ENCODE data around the gene CD226. TPM values are rescaled to one million over a fixed set of nuclear protein-coding genes. Genes with fewer than 3 reads are reported as not detected.

CD226 gene
- total and polyA plus RNA-seq, 10 of the 15 experiments (the other 5 are each of a cell fraction or from before 2014, with no cell fraction given), result 12.9 to 68.8 (median 47.3) TPM

DNA sequence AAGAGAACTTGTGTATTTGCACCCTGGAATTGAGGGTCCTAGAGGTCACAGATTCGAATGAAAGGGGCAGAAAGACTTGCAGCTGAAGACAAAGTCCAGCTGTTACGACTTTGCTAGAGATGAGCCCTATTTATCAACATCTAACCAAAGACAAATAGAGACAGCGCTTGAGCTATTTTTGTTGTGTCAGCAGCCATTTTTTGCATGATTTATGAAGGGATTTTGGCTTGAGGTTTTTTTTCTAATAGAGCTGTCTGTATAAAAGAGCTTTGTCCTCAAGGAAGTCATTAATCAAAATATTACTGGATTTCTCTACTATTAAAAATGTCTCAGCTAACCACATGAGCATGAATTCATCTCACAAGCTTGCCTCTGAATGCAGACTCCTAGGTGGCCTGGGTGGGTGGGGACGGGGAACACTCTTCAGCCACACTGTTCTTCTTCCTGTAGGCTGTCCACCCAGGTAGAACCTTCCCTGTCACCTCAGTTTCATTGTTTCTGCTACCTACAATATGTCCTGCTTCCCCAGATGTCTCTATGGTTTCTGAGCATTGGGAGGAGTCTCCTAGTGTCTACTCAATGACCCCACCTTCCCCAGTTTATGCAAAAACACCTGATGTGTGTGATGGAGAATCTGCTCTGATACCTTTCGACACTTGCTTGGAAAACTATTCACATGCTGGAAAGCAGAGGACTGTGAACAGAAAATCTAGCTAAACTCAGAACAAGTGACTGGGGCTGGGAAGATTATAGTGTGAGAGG lies 7.2 kb upstream of the CD226 start:
- ATAC-seq (peak; percentile 44), FAIRE-seq (no peak), DNase-seq (ENCODE audit: low read depth, low spot score) (no peak)
- in situ Hi-C loops (cut with MboI), result no loop called here
- H3K4me1 ChIP-seq (ENCODE audit: control insufficient read depth, insufficient read depth, low read length), result peaks cover 43% of the 10 kb centered on the region
- H3K4me2 ChIP-seq (ENCODE audit: control insufficient read depth, insufficient read depth), result peak overlapping the region; percentile 34; the same call in 1 of the 2 replicates
- RAD21 ChIA-PET (ENCODE audit: unreplicated experiment), result interaction anchor here (0.8 to 1.3 kb wide), 5 partner anchors 19 to 82 kb away, joined by 3 to 5 read pairs (median 3); no protein-coding TSS in a partner anchor
- no peak for TF ChIP-seq ZBED1 (IDR thresholded peaks at IDR 0.05; ENCODE audit: borderline replicate concordance)
- 0 out of 3 replicates have a peak, but pooled peaks have one; percentile 16 for TF ChIP-seq POU2F2 (IDR thresholded peaks at IDR 0.05; ENCODE audit: borderline replicate concordance, low read depth, low read length)
- TF ChIP-seq TCF12 (IDR thresholded peaks at IDR 0.05; ENCODE audit: low read depth, low read length), result 0 out of 2 replicates have a peak, but pooled peaks have one; percentile 24
- WGBS (ENCODE audit: insufficient coverage, insufficient replicate concordance, low lambda C conversion rate, missing lambda C conversion rate), result 82% methylated on average over 5 of the region's 5 CpGs
- no peak overlapping the region for H2AFZ ChIP-seq (ENCODE audit: control insufficient read depth, low read depth, low read length)
- no peak overlapping the region for H3K4me3 ChIP-seq
- SMC1A ChIA-PET (ENCODE audit: uncharacterized antibody, unreplicated experiment), result interaction anchor here (0.7 to 1.5 kb wide), 7 partner anchors 27 to 82 kb away, joined by 3 to 6 read pairs (median 3); no protein-coding TSS in a partner anchor
- no TSS peak for BruUV-seq (replicated peaks)
- no peak overlapping the region for H3K9ac ChIP-seq (ENCODE audit: control insufficient read depth, insufficient read depth, low read length)
- POLR2A ChIA-PET, result interaction anchor here (1.0 kb wide), 1 partner anchor 16 kb away, joined by 3 read pairs; no protein-coding TSS in a partner anchor
- no peaks in the 10 kb centered on the region; the same call in 2 of the 3 replicates for H3K9me3 ChIP-seq (replicated peaks; ENCODE audit: control insufficient read depth, insufficient read depth, low read length)
- no peaks in the 10 kb centered on the region; a peak in 1 of 4 replicates for H3K36me3 ChIP-seq (ENCODE audit: control insufficient read depth in 2 of 2, insufficient read depth in 2 of 2, low read length in 1 of 2)
- H3K27ac ChIP-seq (ENCODE audit: control insufficient read depth, insufficient read depth), result peak overlapping the region; percentile 58
- no peaks in the 10 kb centered on the region for H4K20me1 ChIP-seq (ENCODE audit: control insufficient read depth, insufficient read depth)
- CTCF ChIA-PET, result interaction anchor here (0.9 kb wide), 1 partner anchor 88 kb away, joined by 3 read pairs; no protein-coding TSS in a partner anchor
- no peaks in the 10 kb centered on the region for H3K79me2 ChIP-seq (ENCODE audit: control insufficient read depth, insufficient read depth, low read length)
- no peaks in the 10 kb centered on the region for H3K27me3 ChIP-seq (replicated peaks in 1 of 2; ENCODE audit: control insufficient read depth in 2 of 2, insufficient read depth in 2 of 2, low read length in 1 of 2)
- intact Hi-C loops (cut with micrococcal nuclease; ENCODE audit: unreplicated experiment), result no loop called here

DNA sequence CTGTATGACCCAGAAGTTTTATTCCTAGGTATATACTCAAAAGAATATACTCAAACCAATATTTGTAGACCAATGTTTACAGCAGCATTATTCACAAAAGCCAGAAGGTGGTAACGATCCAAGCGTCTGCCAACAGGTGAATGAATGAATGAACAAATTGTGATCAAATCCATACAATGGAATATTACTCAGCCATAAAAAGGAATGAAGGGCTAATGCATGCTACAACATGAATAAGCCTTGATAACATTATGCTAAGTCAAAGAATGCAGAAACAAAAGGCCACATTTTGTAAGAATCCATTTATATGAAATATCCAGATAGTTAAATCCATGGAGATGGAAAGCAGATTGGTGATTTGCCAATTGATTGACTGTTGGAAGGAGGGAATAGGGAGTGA lies 5.5 kb upstream of the CD226 start:
- Histone ChIP-seq H3K4me3 (no peak overlapping the region), H3K79me2 (ENCODE audit: control insufficient read depth, insufficient read depth, low read length) (no peaks in the 10 kb centered on the region; the same call in 1 of the 2 replicates), H3K9me3 (replicated peaks; ENCODE audit: control insufficient read depth, insufficient read depth, low read length) (no peaks in the 10 kb centered on the region; the same call in 2 of the 3 replicates), H3K27me3 (replicated peaks in 1 of 2; ENCODE audit: control insufficient read depth in 2 of 2, insufficient read depth in 2 of 2, low read length in 1 of 2) (no peaks in the 10 kb centered on the region), H2AFZ (ENCODE audit: control insufficient read depth, low read depth, low read length) (no peak overlapping the region), H3K4me1 (ENCODE audit: control insufficient read depth, insufficient read depth, low read length) (peaks cover 41% of the 10 kb centered on the region), H4K20me1 (ENCODE audit: control insufficient read depth, insufficient read depth) (no peaks in the 10 kb centered on the region), H3K4me2 (ENCODE audit: control insufficient read depth, insufficient read depth) (no peak overlapping the region), H3K9ac (ENCODE audit: control insufficient read depth, insufficient read depth, low read length) (no peak overlapping the region), H3K36me3 (ENCODE audit: control insufficient read depth in 2 of 2, insufficient read depth in 2 of 2, low read length in 1 of 2) (no peaks in the 10 kb centered on the region; a peak in 1 of 4 replicates), H3K27ac (ENCODE audit: control insufficient read depth, insufficient read depth) (no peak overlapping the region)
- no TSS peak for BruUV-seq (replicated peaks)
- intact Hi-C loops (cut with micrococcal nuclease; ENCODE audit: unreplicated experiment), result no loop called here
- ChIA-PET RAD21 (ENCODE audit: unreplicated experiment) (no interaction called here), POLR2A (no interaction called here), CTCF (interaction anchor here (0.7 kb wide), 1 partner anchor 20 kb away, joined by 3 read pairs; no protein-coding TSS in a partner anchor), SMC1A (ENCODE audit: uncharacterized antibody, unreplicated experiment) (no interaction called here)
- no peak for ATAC-seq
- no peak for TF ChIP-seq ESRRA (IDR thresholded peaks at IDR 0.05; ENCODE audit: low read length)
- TF ChIP-seq RBBP5 (conservative IDR thresholded peaks at IDR 0.05), result no peak
- peak; percentile 69 for TF ChIP-seq ZNF24 (IDR thresholded peaks at IDR 0.05)
- TF ChIP-seq, protein P1, sequence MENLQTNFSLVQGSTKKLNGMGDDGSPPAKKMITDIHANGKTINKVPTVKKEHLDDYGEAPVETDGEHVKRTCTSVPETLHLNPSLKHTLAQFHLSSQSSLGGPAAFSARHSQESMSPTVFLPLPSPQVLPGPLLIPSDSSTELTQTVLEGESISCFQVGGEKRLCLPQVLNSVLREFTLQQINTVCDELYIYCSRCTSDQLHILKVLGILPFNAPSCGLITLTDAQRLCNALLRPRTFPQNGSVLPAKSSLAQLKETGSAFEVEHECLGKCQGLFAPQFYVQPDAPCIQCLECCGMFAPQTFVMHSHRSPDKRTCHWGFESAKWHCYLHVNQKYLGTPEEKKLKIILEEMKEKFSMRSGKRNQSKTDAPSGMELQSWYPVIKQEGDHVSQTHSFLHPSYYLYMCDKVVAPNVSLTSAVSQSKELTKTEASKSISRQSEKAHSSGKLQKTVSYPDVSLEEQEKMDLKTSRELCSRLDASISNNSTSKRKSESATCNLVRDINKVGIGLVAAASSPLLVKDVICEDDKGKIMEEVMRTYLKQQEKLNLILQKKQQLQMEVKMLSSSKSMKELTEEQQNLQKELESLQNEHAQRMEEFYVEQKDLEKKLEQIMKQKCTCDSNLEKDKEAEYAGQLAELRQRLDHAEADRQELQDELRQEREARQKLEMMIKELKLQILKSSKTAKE (IDR thresholded peaks at IDR 0.05; ENCODE audit: low read depth, poor library complexity, severe bottlenecking), result no peak
- TF ChIP-seq, protein P2, sequence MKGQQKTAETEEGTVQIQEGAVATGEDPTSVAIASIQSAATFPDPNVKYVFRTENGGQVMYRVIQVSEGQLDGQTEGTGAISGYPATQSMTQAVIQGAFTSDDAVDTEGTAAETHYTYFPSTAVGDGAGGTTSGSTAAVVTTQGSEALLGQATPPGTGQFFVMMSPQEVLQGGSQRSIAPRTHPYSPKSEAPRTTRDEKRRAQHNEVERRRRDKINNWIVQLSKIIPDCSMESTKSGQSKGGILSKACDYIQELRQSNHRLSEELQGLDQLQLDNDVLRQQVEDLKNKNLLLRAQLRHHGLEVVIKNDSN (IDR thresholded peaks at IDR 0.05; ENCODE audit: borderline replicate concordance, extremely low read length, insufficient read depth, low read depth, low read length), result no peak
- TF ChIP-seq EED (IDR thresholded peaks at IDR 0.05; ENCODE audit: low read depth), result no peak
- no peak for FAIRE-seq
- 100% methylated on average over 2 of the region's 2 CpGs for WGBS (ENCODE audit: insufficient coverage, insufficient replicate concordance, low lambda C conversion rate, missing lambda C conversion rate)
- no peak for DNase-seq (ENCODE audit: low read depth, low spot score)
- in situ Hi-C loops (cut with MboI), result no loop called here
